Osteoblast (primary cell): ENCODE measurements around the gene ECHDC1. TPM values are rescaled to one million over a fixed set of nuclear protein-coding genes. Genes with fewer than 3 reads are reported as not detected.

Experiments
- DNase-seq: peaks from one replicate; pipeline ENCODE4 v3.0.0; 2011; ENCODE audit warnings: low spot score, mixed read lengths; ENCODE audit not compliant: insufficient read length; ENCODE audit errors: missing footprints
- H2AFZ ChIP-seq: 2 replicates; pipeline ENCODE4 v1.6.0; 2011; ENCODE audit warnings: mild to moderate bottlenecking, low read length
- H3K27ac ChIP-seq: 2 replicates; pipeline ENCODE4 v1.5.1; 2011; ENCODE audit warnings: mild to moderate bottlenecking, low read depth, low read length, moderate library complexity
- H3K27me3 ChIP-seq: 2 replicates; pipeline ENCODE4 v1.6.0; 2012; ENCODE audit warnings: mild to moderate bottlenecking, control low read depth, inconsistent platforms, low read length, moderate library complexity; ENCODE audit not compliant: insufficient read depth
- H3K36me3 ChIP-seq: 2 replicates; pipeline ENCODE4 v1.5.1; 2011; ENCODE audit warnings: mild to moderate bottlenecking, low read length, control low read depth, moderate library complexity; ENCODE audit not compliant: insufficient read depth
- H3K4me1 ChIP-seq: 2 replicates; pipeline ENCODE4 v1.5.1; 2011; ENCODE audit warnings: mild to moderate bottlenecking, low read length, control low read depth, moderate library complexity; ENCODE audit not compliant: insufficient read depth
- H3K4me2 ChIP-seq: 2 replicates; pipeline ENCODE4 v1.6.0; 2011; ENCODE audit warnings: mild to moderate bottlenecking, low read length; ENCODE audit not compliant: insufficient read depth
- H3K4me3 ChIP-seq: fragments of 200-600 bp; sonication (generic); 3 replicates; pipeline ENCODE4 v1.5.1; 2012; ENCODE audit warnings: mild to moderate bottlenecking, low read length, inconsistent platforms; ENCODE audit not compliant: insufficient read depth
- H3K79me2 ChIP-seq: 2 replicates; pipeline ENCODE4 v1.6.0; 2012; ENCODE audit warnings: mild to moderate bottlenecking, low read length, control low read depth, inconsistent platforms; ENCODE audit not compliant: insufficient read depth
- H3K9me3 ChIP-seq: 2 replicates; pipeline ENCODE4 v1.5.1; 2011; ENCODE audit warnings: low read depth, low read length, control low read depth
- H4K20me1 ChIP-seq: 2 replicates; pipeline ENCODE4 v1.6.0; 2012; ENCODE audit warnings: mild to moderate bottlenecking, low read length, control low read depth; ENCODE audit not compliant: insufficient read depth
- CTCF ChIP-seq: IDR thresholded peaks from 2 replicates; pipeline ENCODE4 v1.5.1; 2011; ENCODE audit warnings: mild to moderate bottlenecking, low read depth, low read length, moderate library complexity; ENCODE audit errors: extremely low read depth
- total RNA-seq: library from RNA; depleted of rRNA; stranded (reverse); fragments of >200 nt; gene quantifications from 2 replicates; pipeline ENCODE4 v1.2.3, GENCODE V29; 2012

Gene ECHDC1
- total RNA-seq, 1 donor, result 67.0 TPM

DNA sequence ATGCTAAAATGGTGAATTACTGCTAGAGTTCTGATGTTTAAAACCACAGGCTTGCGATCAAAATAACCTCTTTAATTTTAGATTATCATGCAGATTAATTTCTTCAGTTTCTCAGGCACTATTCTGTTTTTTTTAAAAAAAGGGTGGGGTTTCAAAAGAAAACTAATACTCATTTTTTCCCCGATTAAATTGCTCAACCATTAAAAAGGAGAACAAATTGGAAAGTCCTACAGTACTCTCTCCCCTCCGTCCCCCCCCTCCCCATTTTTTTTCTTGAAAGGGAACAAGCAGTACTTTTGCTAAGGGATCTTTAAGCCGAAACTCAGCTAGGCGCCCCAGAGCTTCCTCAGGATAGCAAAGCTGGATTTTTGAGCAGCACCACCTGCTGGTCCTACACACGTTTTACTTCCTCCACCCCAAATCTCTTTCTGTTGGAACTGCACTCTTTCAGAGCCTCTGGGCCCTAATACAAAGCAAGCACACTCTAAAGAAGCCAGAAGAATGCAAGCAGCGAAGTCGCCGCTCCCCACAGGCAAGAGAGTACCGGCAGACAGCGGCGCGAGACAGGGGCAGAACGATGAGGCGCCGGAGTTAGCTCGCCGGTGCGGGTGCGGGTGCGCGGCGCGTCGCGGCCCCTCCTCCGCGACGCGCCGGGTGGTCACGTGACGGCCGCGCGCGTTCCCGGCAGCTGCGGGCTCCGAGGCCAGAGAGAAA lies 77.1 kb downstream of the ECHDC1 start, which contains the start of gene RNF146:
Gene RNF146, plus strand, starts transcription at position 687 of the 714 bp plus-strand sequence. CDS start 13,475 bp downstream, outside the sequence.
- Histone ChIP-seq H3K79me2 (peaks cover 46% of the 10 kb centered on the region), H4K20me1 (peaks cover 24% of the 10 kb centered on the region), H3K27me3 (peaks cover 3% of the 10 kb centered on the region), H2AFZ (peak within 1 kb of the TSS; percentile 99), H3K27ac (peak within 1 kb of the TSS; percentile 95), H3K4me3 (peak within 1 kb of the TSS; percentile 97), H3K9me3 (no peaks in the 10 kb centered on the region), H3K4me1 (peaks cover 14% of the 10 kb centered on the region), H3K36me3 (no peaks in the 10 kb centered on the region), H3K4me2 (peak within 1 kb of the TSS; percentile 82)
- peak; percentile 95 for DNase-seq
- peak; percentile 77 for TF ChIP-seq CTCF

- no peak overlapping the region for H2AFZ ChIP-seq
- peaks cover 17% of the 10 kb centered on the region for H3K79me2 ChIP-seq
- TF ChIP-seq CTCF, result no peak
- no peaks in the 10 kb centered on the region for H3K36me3 ChIP-seq
- H3K9me3 ChIP-seq, result no peaks in the 10 kb centered on the region
- DNase-seq, result no peak
- no peak overlapping the region for H3K4me2 ChIP-seq
- peaks cover 3% of the 10 kb centered on the region for H3K27me3 ChIP-seq
- H3K27ac ChIP-seq, result no peak overlapping the region
- no peaks in the 10 kb centered on the region for H3K4me1 ChIP-seq
- no peak overlapping the region for H3K4me3 ChIP-seq
- peaks cover 9% of the 10 kb centered on the region for H4K20me1 ChIP-seq
Measured at GRCh38 chr6:127263481-127263880, 79.9 kb downstream of the ECHDC1 start.

GRCh38 chr6:127262896-127263295 lies 80.5 kb downstream of the ECHDC1 start:
- Histone ChIP-seq H3K79me2 (peaks cover 11% of the 10 kb centered on the region), H3K27me3 (peaks cover 3% of the 10 kb centered on the region)

More at GRCh38 chr6:127262896-127263295, 80.5 kb downstream of the ECHDC1 start:
- Histone ChIP-seq H2AFZ (no peak overlapping the region), H3K4me2 (no peak overlapping the region), H3K27ac (no peak overlapping the region), H3K4me1 (no peaks in the 10 kb centered on the region), H3K9me3 (no peaks in the 10 kb centered on the region), H4K20me1 (peaks cover 5% of the 10 kb centered on the region), H3K4me3 (no peak overlapping the region), H3K36me3 (no peaks in the 10 kb centered on the region)
- DNase-seq, result peak; percentile 3
- TF ChIP-seq CTCF, result no peak
